Kidney (tissue), 14 donors: ENCODE measurements around the gene TRIM63. TPM values are rescaled to one million over a fixed set of nuclear protein-coding genes. Genes with fewer than 3 reads are reported as not detected.

Experiments
- DNase-seq, 5 donors: peaks; one replicate each; pipeline ENCODE4 v3.0.0-alpha.2; 2013 to 2020
- FAIRE-seq: peaks from 2 replicates; lab custom pipeline; 2012; peaks lifted over from hg19 to GRCh38; lab: Jason Lieb, UNC
- H3K27ac ChIP-seq, 2 donors: one replicate each; pipeline ENCODE4 v1.7.0; 2013; ENCODE audit warnings: low read depth in 2 of 2, low read length in 2 of 2, inconsistent platforms in 1 of 2
- H3K27me3 ChIP-seq: one replicate; pipeline ENCODE4 v1.7.1; 2013; ENCODE audit warnings: low read length, inconsistent platforms; ENCODE audit not compliant: control insufficient read depth, insufficient read depth
- H3K36me3 ChIP-seq, 3 donors: one replicate each; pipeline versions ENCODE4 v1.7.0 to v1.7.1; 2013; ENCODE audit warnings: low read length in 3 of 3, control low read depth in 1 of 3, inconsistent platforms in 1 of 3; ENCODE audit not compliant: insufficient read depth in 3 of 3, control insufficient read depth in 2 of 3
- H3K4me1 ChIP-seq, 3 donors: one replicate each; pipeline versions ENCODE4 v1.7.0 to v1.7.1; 2013; ENCODE audit warnings: low read length in 3 of 3, inconsistent platforms in 1 of 3, low read depth in 1 of 3; ENCODE audit not compliant: control insufficient read depth in 2 of 3, insufficient read depth in 2 of 3
- H3K4me3 ChIP-seq, 3 donors: one replicate each; pipeline versions ENCODE4 v1.7.0 to v1.8.1; 2013; ENCODE audit warnings: low read length in 3 of 3, control low read depth in 1 of 3, inconsistent platforms in 1 of 3
- H3K9ac ChIP-seq, 3 donors: one replicate each; pipeline versions ENCODE4 v1.7.0 to v1.7.1; 2013; ENCODE audit warnings: low read length in 3 of 3, control low read depth in 1 of 3, inconsistent platforms in 1 of 3
- H3K9me3 ChIP-seq, 3 donors: one replicate each; pipeline versions ENCODE4 v1.7.0 to v1.7.1; 2013; ENCODE audit warnings: low read length in 3 of 3, control low read depth in 1 of 3, inconsistent platforms in 1 of 3; ENCODE audit not compliant: control insufficient read depth in 2 of 3, insufficient read depth in 1 of 3
- CTCF ChIP-seq: IDR thresholded peaks from 3 replicates; pipeline ENCODE4 v1.5.1; 2012; ENCODE audit warnings: mild to moderate bottlenecking, moderate library complexity, borderline replicate concordance; ENCODE audit not compliant: insufficient read depth; ENCODE audit errors: extremely low read depth
- intact Hi-C: fragments of 100-400 bp; cut with DNase I; formaldehyde crosslinking; loops from one replicate; pipeline ENCODE4 v1.11.1; 2022
- polyA plus RNA-seq: library from polyadenylated mRNA; stranded (reverse); fragments of 350-450 nt; fragmentation: Illumina TruSeq; extraction: RNeasy Lipid Tissue Mini Kit (QIAGEN cat#74804); gene quantifications from one replicate; pipeline ENCODE4 v1.2.3, GENCODE V29; 2014; ENCODE audit warnings: low read depth, low replicate concordance; ENCODE audit not compliant: insufficient read depth
- total RNA-seq: library from RNA; stranded (reverse); fragmentation: NEBNext Ultra II Directional; extraction: Animal tissue kit (Norgen Biotek cat#: 25700); gene quantifications from one replicate; pipeline ENCODE4 v1.2.1, GENCODE V29; 2021
- donor health status: control.
- donor health status: control.
- donor health status: control.
- donor health status: control.
- donor health status: control.
- donor health status: DM: yes; HTN: yes; CAD: no.
- donor health status: Normal renal cell carcinoma (clear cell type).

Gene TRIM63
- total and polyA plus RNA-seq, 2 donors from 2014 or later = 0.82 to 3.3 TPM

DNA sequence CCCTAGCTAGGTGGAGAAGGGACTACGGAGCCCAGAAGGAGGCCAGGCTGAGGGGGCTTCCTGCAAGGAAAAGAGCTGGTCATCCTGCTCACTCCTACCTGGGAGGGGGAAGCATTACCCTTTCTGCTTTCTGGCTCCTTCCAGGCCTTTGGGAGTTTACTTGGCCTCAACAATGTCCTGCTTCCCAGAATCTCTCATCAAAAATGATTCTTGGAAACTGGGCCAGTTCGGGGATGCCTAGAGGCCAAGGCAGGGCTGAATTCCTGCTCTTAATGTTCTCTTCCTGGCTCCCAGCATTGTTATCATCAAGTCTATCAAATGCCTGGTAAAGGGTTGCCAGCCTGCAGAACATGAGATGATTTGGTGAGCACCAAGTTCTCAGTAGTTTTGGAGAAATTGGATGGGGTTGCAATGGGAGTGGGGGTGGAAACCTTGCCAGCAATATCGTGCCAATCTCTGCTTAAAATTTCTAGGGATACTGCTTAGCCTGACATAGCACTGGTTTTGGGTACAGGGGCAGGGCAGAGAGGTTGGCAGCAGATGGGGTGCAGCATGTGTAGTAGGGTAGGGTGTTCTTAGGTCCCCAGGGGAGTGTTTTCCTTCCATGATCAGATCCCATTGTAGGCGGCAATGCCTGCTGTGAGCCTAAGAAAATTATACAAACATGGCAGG is 61.9 kb downstream of the TRIM63 start:
- intact Hi-C loops = no loop called here
- H3K27ac ChIP-seq = no peak overlapping the region
- no peak for TF ChIP-seq CTCF

GRCh38 chr1:26003756-26004155 is 63.7 kb downstream of the TRIM63 start:
- Histone ChIP-seq H3K27ac (no peak overlapping the region), H3K4me3 (no peak overlapping the region), H3K27me3 (no peaks in the 10 kb centered on the region), H3K4me1 (peaks cover 0 to under 1% (median 0%) of the 10 kb centered on the region in 3 donors), H3K36me3 (no peaks in the 10 kb centered on the region), H3K9ac (no peak overlapping the region), H3K9me3 (no peaks in the 10 kb centered on the region)
- intact Hi-C loops = no loop called here
- DNase-seq (no peak), FAIRE-seq (no peak)
- no peak for TF ChIP-seq CTCF

More for the DNA sequence above, 61.9 kb downstream of the TRIM63 start:
- FAIRE-seq = no peak
- DNase-seq = no peak
- Histone ChIP-seq H3K4me3 (no peak overlapping the region), H3K27me3 (no peaks in the 10 kb centered on the region), H3K36me3 (no peaks in the 10 kb centered on the region), H3K4me1 (no peaks in the 10 kb centered on the region), H3K9ac (no peak overlapping the region), H3K9me3 (no peaks in the 10 kb centered on the region)

DNA sequence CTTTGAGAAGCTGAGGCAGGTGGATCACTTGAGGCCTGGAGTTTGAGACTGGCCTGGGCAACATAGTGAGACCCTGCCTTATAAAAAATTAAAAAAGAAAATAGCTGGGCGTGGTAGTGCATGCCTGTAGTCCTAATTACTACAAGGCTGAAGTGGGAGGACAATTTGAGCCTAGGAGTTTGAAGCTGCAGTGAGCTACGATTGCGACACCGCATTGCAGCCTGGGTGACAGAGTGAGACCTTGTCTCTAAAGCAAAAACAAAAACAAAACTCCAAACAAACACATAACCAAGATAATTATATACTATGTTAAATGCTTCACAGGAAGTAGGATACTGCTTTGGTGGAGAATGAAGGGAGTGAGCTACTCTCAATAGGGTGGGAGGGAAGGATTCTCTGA is 64.2 kb downstream of the TRIM63 start:
- no peak overlapping the region for H3K27ac ChIP-seq
- DNase-seq = no peak
- no peak for FAIRE-seq

More for the DNA sequence above, 64.2 kb downstream of the TRIM63 start:
- Histone ChIP-seq H3K27me3 (no peaks in the 10 kb centered on the region), H3K9ac (no peak overlapping the region), H3K4me3 (no peak overlapping the region), H3K4me1 (peaks cover 2 to 4% (median 3%) of the 10 kb centered on the region in 3 donors), H3K9me3 (no peaks in the 10 kb centered on the region), H3K36me3 (no peaks in the 10 kb centered on the region)
- TF ChIP-seq CTCF = no peak
- intact Hi-C loops = no loop called here

Other genes starting within 250 kb of the TRIM63 start
- gene MTFR1L, start 247.7 kb downstream of the TRIM63 start, total RNA-seq = 66.6 TPM
- 108 TPM for gene MTFR1L, start 247.7 kb downstream of the TRIM63 start, polyA plus RNA-seq
- 0.38 TPM for gene AUNIP, start 208.2 kb downstream of the TRIM63 start, total RNA-seq
- gene AUNIP, start 208.2 kb downstream of the TRIM63 start, polyA plus RNA-seq = not detected
- 52.0 TPM for gene PAQR7, start 191.9 kb downstream of the TRIM63 start, total RNA-seq
- 30.2 TPM for gene PAQR7, start 191.9 kb downstream of the TRIM63 start, polyA plus RNA-seq
- gene STMN1, start 161.2 kb downstream of the TRIM63 start, total RNA-seq = 50.4 TPM
- 101 TPM for gene STMN1, start 161.2 kb downstream of the TRIM63 start, polyA plus RNA-seq
- 23.5 TPM for gene PAFAH2, start 69.6 kb downstream of the TRIM63 start, total RNA-seq
- gene PAFAH2, start 69.6 kb downstream of the TRIM63 start, polyA plus RNA-seq = 21.0 TPM
- gene EXTL1, start 45.9 kb downstream of the TRIM63 start, total RNA-seq = 0.28 TPM
- 0.45 TPM for gene EXTL1, start 45.9 kb downstream of the TRIM63 start, polyA plus RNA-seq
- 34.4 TPM for gene SLC30A2, start 21.5 kb downstream of the TRIM63 start, total RNA-seq
- gene SLC30A2, start 21.5 kb downstream of the TRIM63 start, polyA plus RNA-seq = 26.8 TPM
- gene PDIK1L, start 44.2 kb upstream of the TRIM63 start, total RNA-seq = 13.9 TPM
- 3.7 TPM for gene PDIK1L, start 44.2 kb upstream of the TRIM63 start, polyA plus RNA-seq
- gene FAM110D, start 91.4 kb upstream of the TRIM63 start, total RNA-seq = 8.1 TPM
- 4.2 TPM for gene FAM110D, start 91.4 kb upstream of the TRIM63 start, polyA plus RNA-seq
- not detected for gene C1orf232, start 101.3 kb upstream of the TRIM63 start, total RNA-seq
- gene C1orf232, start 101.3 kb upstream of the TRIM63 start, polyA plus RNA-seq = not detected
- 22.4 TPM for gene ZNF593, start 102.3 kb upstream of the TRIM63 start, total RNA-seq
- 93.2 TPM for gene ZNF593, start 102.3 kb upstream of the TRIM63 start, polyA plus RNA-seq
- not detected for gene ZNF593OS, start 104.2 kb upstream of the TRIM63 start, total RNA-seq
- not detected for gene ZNF593OS, start 104.2 kb upstream of the TRIM63 start, polyA plus RNA-seq
- 19.7 TPM for gene CNKSR1, start 109.9 kb upstream of the TRIM63 start, total RNA-seq
- 8.8 TPM for gene CNKSR1, start 109.9 kb upstream of the TRIM63 start, polyA plus RNA-seq
- not detected for gene CATSPER4, start 123.0 kb upstream of the TRIM63 start, total RNA-seq
- not detected for gene CATSPER4, start 123.0 kb upstream of the TRIM63 start, polyA plus RNA-seq
- gene CEP85, start 166.6 kb upstream of the TRIM63 start, total RNA-seq = 8.5 TPM
- 8.4 TPM for gene CEP85, start 166.6 kb upstream of the TRIM63 start, polyA plus RNA-seq
- gene SH3BGRL3, start 212.5 kb upstream of the TRIM63 start, total RNA-seq = 140 TPM
- 180 TPM for gene SH3BGRL3, start 212.5 kb upstream of the TRIM63 start, polyA plus RNA-seq
- gene UBXN11, start 239.0 kb upstream of the TRIM63 start, total RNA-seq = 55.0 TPM
- gene UBXN11, start 239.0 kb upstream of the TRIM63 start, polyA plus RNA-seq = 30.2 TPM